HEK293 (cell line): ENCODE measurements around the gene PIP4K2A.

Experiments
- SP2 ChIP-seq: fragments of 450-650 bp; formaldehyde crosslinking; IDR thresholded peaks from 2 replicates; pipeline ENCODE4 v1.5.1; 2016; ENCODE audit warnings: missing biosample characterization, missing genetic modification characterization
- ZNF157 ChIP-seq: fragments of 450-650 bp; formaldehyde crosslinking; IDR thresholded peaks from 2 replicates; pipeline ENCODE4 v1.5.1; 2016; ENCODE audit warnings: missing biosample characterization, missing genetic modification characterization
- ZNF37A ChIP-seq: fragments of 450-650 bp; IDR thresholded peaks from 2 replicates; pipeline ENCODE4 v1.5.1; 2018; ENCODE audit warnings: missing biosample characterization, missing genetic modification characterization
- TF ChIP-seq, protein P1 (sequence below): fragments of 450-650 bp; formaldehyde crosslinking; IDR thresholded peaks from 2 replicates; pipeline ENCODE4 v1.5.1; 2016; ENCODE audit warnings: missing biosample characterization, missing genetic modification characterization

DNA sequence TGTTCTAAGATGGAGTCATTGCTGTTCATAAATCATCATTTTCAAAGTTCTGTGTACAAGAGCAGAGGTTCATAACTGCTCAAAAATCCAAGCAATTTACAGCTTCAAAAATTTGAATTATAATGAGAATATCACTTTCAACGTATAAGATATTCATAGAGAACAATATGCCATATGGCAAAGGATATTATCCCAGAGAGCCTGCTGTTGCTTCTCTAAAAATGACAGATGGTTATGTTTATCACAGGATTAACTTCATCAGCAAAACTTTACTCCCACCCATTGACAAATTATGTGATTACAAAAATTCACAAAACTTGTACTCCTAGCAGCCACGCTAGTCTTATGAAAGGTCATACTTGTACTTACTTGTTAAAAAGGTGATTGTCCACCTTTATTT lies 105.1 kb downstream of the PIP4K2A start:
- TF ChIP-seq ZNF157 (no peak), SP2 (tag by site-specific recombination) (no peak), ZNF37A (tag by site-specific recombination) (no peak)
- TF ChIP-seq, protein P1, sequence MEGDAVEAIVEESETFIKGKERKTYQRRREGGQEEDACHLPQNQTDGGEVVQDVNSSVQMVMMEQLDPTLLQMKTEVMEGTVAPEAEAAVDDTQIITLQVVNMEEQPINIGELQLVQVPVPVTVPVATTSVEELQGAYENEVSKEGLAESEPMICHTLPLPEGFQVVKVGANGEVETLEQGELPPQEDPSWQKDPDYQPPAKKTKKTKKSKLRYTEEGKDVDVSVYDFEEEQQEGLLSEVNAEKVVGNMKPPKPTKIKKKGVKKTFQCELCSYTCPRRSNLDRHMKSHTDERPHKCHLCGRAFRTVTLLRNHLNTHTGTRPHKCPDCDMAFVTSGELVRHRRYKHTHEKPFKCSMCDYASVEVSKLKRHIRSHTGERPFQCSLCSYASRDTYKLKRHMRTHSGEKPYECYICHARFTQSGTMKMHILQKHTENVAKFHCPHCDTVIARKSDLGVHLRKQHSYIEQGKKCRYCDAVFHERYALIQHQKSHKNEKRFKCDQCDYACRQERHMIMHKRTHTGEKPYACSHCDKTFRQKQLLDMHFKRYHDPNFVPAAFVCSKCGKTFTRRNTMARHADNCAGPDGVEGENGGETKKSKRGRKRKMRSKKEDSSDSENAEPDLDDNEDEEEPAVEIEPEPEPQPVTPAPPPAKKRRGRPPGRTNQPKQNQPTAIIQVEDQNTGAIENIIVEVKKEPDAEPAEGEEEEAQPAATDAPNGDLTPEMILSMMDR (tag by site-specific recombination) = no peak
